ENCODE measurements around the gene DAP3.

- TF ChIP-seq SRF (IDR thresholded peaks at IDR 0.05; ENCODE audit: low read depth in 2 of 2, low read length in 2 of 2) (no peak), MTA3 (IDR thresholded peaks at IDR 0.05; ENCODE audit: borderline replicate concordance, low read length) (no peak), BCL11A (IDR thresholded peaks at IDR 0.05; ENCODE audit: low read depth, low read length) (no peak), POLR2A (IDR thresholded peaks at IDR 0.05; ENCODE audit: low read depth, low read length) (no peak)
These were observed 7.6 kb downstream of the DAP3 start for GRCh38 chr1:155696524-155696923.

All from GM12878 (cell line).